ENCODE data around the gene P2RY2.
A peak's percentile ranks its signal among the peaks of the same experiment; 100 is the strongest.
"Not testable (repeated sequence)": the region's sequence is repeated elsewhere in the genome, so short reads cannot be mapped to it uniquely, and the experiment has no call there.

The P2RY2 gene

GRCh38 chr11:73197348-73197747, 20.7 kb upstream of the P2RY2 start (continued):
- no peak for TF ChIP-seq TSHZ2 (CRISPR knock-in tag; IDR thresholded peaks at IDR 0.05)
- TF ChIP-seq ZFP3 (CRISPR knock-in tag; IDR thresholded peaks at IDR 0.05): no peak
- no peak for TF ChIP-seq CREB5 (CRISPR knock-in tag; IDR thresholded peaks at IDR 0.05; ENCODE audit: low read depth)
- TF ChIP-seq CSRNP3 (CRISPR knock-in tag; IDR thresholded peaks at IDR 0.05): no peak

GRCh38 chr11:73197787-73198186, 20.3 kb upstream of the P2RY2 start:
- ATAC-seq: not testable (repeated sequence)

- ATAC-seq: no peak
Observed at GRCh38 chr11:73198677-73199076, 19.4 kb upstream of the P2RY2 start.

GRCh38 chr11:73199446-73199845, 18.6 kb upstream of the P2RY2 start:
- TF ChIP-seq ARNTL (CRISPR knock-in tag; IDR thresholded peaks at IDR 0.05; ENCODE audit: borderline replicate concordance, low read depth): no peak
- TF ChIP-seq CSRNP3 (CRISPR knock-in tag; IDR thresholded peaks at IDR 0.05): no peak
- no peak for TF ChIP-seq ISL1 (CRISPR knock-in tag; IDR thresholded peaks at IDR 0.05)
- TF ChIP-seq ZFP3 (CRISPR knock-in tag; IDR thresholded peaks at IDR 0.05): no peak
- TF ChIP-seq ZFP30 (CRISPR knock-in tag; IDR thresholded peaks at IDR 0.05): no peak
- ATAC-seq: no peak

More at GRCh38 chr11:73198677-73199076, 19.4 kb upstream of the P2RY2 start:
- TF ChIP-seq POU6F1 (CRISPR knock-in tag; IDR thresholded peaks at IDR 0.05; ENCODE audit: borderline replicate concordance, low read depth) (no peak), OSR1 (CRISPR knock-in tag; IDR thresholded peaks at IDR 0.05) (no peak)

- ATAC-seq: no peak
- TF ChIP-seq POU6F1 (CRISPR knock-in tag; IDR thresholded peaks at IDR 0.05; ENCODE audit: borderline replicate concordance, low read depth) (no peak), CREB5 (CRISPR knock-in tag; IDR thresholded peaks at IDR 0.05; ENCODE audit: low read depth) (no peak), ZNF70 (CRISPR knock-in tag; IDR thresholded peaks at IDR 0.05) (peak; percentile 53; the same call in 1 of the 2 replicates), ZFP3 (CRISPR knock-in tag; IDR thresholded peaks at IDR 0.05) (no peak), GLIS3 (CRISPR knock-in tag; IDR thresholded peaks at IDR 0.05) (no peak), TCF4 (CRISPR knock-in tag; IDR thresholded peaks at IDR 0.05; ENCODE audit: borderline replicate concordance) (no peak), TSHZ2 (CRISPR knock-in tag; IDR thresholded peaks at IDR 0.05) (no peak), SNAI2 (CRISPR knock-in tag; IDR thresholded peaks at IDR 0.05) (no peak)
Observed at GRCh38 chr11:73200256-73200655, 17.8 kb upstream of the P2RY2 start.
